SIG-M5 treated with dmso at 0.1 percent for 504 hours (cell line): ENCODE data around the gene CFHR3.
"Not testable (repeated sequence)": the region's sequence is repeated elsewhere in the genome, so short reads cannot be mapped to it uniquely, and the experiment has no call there.

ENCODE experiments used
- DNase-seq: peaks from one replicate; lab custom pipeline; 2025; ENCODE audit not compliant: unreplicated experiment; lab: John Stamatoyannopoulos, UW

CFHR3 gene

DNA sequence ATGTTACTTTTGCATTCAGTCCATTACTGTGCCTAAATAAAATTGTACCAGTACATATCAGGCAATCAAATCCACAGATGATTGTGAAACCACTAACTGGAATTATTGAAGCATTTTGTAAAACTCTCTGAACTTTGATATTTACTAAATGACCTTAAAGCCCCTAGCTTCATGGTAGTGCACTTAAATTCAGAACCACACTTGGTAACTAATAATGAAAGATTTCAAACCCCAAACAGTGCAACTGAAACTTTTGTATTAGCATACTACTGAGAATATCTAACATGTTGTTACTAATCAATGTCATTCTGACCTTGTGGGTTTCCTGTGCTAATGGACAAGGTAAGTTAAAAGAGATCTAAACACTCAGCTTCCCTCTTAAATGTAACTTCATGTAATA is at the start of gene CFHR3:
Gene CFHR3 (plus strand): TSS at position 238 of the 400 bp plus-strand sequence. CDS start 47 bp downstream, at position 285.
- DNase-seq = no peak

DNA sequence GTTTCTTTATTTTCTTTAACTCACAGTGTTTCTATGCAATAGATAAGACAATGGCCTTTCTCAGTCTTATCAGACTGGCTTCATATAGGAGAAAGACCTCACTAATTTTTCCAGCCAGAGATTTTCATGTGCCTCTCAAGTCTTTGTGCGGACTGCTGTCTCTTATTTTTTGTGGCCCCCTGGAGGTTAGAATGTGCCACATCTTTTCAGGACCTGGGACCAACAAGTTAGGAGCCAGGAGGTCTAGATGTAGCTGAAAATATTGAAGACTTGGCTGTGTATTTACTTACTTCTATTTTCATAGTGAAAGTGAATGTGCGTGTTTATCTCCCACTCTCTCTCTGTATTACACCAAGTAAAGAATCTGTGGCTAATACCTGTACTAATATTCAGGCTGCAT is 42.1 kb upstream of the CFHR3 start:
- DNase-seq = no peak

DNA sequence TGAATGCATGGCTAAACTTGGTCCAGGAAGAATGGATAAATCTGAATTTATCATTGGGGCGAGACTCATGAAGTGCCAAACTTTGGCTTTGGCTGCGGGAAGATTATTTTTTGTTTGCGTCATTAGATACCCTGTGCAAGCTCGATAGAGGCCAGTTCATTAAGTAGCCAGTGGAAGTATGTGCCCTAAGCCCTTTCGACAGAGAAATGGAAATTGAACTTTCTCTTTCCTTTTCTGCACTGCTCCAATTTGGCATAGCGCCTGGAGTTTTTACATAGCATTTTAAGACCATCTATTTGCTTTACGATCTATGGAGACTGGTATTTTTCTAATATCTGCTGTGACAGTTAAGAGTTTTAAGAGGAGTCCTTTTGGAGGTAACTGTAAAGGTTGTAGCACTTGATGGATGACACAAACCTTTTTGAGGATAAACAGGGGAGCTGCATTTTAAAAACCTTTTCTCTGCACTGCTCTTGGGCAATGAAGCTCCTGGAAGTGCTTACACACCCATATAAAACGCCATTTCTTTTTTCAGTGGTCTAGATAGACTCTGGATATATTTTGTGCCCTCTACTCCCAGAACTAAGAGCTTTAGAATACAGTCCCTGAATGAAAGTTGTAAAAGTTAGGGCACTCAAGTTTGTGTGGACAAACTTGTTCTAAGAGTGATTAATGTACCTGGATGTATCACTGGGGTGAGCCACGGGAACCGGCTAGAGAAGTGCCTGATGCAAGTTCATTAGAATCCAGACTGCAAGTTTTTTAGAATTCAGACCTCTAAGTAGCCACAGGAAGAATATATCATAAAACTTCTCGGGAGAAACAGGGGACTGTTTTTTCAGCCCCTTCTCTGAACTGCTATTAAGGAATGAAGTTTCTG is 41.3 kb upstream of the CFHR3 start:
- DNase-seq = no peak

DNA sequence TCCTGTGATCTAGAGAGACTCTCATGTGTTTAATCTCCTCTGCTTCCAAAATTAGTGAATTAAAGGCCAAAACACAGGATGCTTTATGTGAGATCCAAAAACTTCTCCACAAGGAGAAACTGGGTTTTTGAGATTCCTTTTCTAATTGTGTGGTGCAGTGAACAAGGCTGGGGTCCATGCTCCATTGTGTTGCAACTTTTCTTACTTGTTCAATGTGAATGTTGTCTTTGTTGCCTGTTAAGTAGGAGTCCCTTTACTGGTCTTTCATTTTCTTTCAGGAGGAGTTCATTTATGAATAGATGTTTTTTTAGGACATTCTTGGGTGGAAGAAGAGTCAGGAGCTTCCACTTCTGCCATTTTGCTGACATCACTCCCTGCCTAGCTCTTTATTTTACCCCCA is 40.6 kb upstream of the CFHR3 start:
- no peak for DNase-seq

DNA sequence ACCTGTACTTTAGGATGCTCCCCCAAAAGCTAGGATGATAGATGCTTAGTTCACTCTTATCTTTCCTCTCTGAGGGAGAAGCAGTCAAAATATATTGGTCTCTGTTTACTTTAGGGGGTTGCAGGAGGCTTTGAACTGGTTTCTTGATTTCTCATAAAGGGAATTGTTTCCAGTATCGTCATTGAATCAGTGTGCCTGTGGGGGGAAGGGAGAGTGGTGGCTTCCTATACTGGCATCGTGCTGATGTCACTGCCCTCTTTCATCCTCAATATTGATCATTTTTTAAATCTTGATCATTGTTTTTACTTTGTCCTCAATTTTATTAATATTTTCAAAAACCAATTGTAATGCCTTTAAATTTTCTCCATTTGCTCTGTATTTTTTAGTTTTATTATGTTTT is 40.2 kb upstream of the CFHR3 start:
- no peak for DNase-seq

DNA sequence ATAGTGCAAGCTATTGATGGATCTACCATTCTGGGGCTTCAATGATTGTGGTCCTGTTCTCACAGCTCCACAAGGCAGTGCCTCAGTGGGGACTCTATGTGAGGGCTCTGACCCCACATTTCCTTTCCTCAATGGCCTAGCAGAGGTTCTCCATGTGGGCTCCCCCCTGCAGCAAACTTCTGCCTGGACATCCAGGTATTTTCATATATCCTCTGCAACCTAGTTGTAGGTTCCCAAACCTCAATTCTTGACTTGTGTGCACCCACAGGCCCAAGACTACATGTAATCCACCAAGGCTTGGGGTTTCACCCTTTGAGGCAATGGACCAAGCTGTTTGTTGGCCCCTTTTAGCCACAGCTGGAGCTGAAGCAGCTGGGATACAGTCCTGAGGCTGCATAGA is 35.9 kb upstream of the CFHR3 start:
- no peak for DNase-seq

DNA sequence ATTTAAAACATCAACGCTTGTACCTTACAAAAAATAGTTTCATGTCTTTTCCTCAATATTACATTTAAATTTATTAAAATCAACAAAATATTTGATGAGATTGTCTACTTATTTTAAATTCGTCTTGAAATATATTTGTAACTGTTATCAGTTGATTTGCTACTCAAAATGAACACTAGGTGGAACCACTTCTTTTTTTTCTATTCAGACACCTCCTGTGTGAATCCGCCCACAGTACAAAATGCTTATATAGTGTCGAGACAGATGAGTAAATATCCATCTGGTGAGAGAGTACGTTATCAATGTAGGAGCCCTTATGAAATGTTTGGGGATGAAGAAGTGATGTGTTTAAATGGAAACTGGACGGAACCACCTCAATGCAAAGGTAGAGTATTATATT is 31.4 kb upstream of the CFHR3 start:
- DNase-seq = peak; percentile 55

DNA sequence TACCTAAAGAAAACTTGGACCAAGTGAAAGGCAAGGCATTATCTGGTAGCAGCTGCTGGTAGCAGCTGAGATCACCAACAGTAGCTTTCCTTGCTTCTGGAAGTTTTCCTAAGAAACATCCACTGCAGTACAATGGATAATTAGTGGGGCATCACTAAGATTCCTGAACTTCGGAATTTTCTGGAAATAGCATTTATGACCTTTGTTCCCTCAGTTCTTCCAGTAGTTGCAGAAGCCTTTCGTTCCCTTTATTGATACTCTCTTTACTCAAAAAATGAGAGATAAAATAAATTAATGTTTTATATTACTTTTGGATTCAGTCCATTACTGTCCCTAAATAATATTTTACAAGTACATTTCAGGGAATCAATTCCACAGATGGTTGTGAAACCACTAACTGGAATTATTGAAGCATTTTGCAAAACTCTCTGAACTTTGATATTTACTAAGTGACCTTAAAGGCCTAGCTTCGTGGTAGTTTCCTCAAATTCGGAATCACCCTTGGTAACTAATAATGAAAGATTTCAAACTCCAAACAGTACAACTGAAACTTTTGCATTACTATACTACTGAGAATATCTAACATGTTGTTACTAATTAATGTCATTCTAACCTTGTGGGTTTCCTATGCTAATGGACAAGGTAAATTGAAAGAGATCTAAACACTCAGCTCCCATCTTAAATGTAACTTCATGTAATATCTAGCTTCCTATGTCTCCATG is 9.5 kb upstream of the CFHR3 start:
- not testable (repeated sequence) for DNase-seq

DNA sequence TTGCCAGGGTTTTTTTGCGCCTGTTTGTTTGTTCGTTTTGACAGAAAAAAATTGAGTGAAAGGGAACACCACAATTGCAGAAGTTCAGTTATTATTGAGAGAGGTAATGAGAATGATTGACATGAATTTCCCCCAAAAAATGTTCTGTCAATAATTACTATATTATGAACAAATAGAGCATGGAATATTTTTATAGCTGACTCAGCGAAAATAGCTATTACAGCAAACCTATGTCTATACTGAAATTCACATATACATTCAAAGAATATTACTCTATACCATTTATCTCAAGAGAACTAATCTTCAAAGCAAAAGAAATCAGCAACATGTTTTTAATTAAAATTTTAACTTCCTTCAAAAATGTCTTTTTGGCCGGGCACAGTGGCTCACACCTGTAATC is 4.8 kb upstream of the CFHR3 start:
- DNase-seq = not testable (repeated sequence)

DNA sequence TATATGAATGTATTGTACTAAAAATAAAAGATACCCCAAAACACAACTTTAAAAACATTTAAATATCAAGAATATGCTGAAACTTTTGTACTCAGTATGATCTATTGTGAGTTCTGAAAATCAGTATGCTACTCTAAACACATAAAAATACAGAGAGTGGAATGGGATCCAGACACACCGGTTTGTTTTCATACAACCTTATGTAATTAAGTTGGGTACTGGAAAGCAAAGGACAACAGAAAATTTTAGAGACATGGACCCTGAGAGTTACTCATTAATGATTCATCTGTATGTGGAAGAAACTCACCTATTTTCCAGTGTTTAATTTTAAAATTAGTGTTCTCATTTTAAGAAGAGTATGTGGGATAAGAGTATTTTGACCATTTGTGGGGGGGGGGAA is 927 bp upstream of the CFHR3 start:
- DNase-seq = no peak

DNA sequence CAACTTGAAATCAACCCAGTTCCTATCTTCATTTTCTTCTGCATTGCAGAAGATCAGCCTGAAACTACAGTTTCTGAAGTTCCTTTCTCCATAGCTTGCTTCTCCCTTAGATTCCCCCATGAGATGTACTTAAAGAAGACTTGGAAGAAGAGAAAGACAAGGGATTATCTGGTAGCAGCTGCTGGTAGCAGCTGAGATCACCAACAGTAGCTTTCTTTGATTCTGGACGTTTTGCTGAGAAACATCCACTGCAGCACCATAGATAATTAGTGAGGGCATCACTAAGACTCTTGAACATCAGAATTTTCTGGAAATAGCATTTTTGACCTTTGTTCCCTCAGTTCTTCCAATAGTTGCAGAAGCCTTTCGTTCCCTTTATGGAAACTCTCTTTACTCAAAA is 465 bp upstream of the CFHR3 start:
- DNase-seq = no peak

DNA sequence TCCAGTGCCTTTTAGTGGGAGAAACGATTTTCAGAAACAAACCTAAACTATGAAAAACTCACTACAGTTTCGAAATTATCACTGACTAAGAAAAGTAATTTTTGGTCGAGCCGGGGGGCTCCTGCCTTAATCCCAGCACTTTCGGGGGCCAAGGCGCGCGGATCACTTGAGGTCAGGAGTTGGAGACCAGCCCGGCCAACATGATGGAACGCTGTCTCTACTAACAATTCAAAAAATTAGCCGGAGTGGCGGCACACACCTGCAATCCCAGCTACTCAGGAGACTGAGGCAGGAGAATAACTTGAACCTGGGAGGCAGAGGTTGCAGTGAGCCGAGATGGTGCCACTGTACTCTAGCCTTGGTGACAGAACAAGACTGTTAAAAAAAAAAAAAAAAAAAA is 3.0 kb downstream of the CFHR3 start:
- no peak for DNase-seq

DNA sequence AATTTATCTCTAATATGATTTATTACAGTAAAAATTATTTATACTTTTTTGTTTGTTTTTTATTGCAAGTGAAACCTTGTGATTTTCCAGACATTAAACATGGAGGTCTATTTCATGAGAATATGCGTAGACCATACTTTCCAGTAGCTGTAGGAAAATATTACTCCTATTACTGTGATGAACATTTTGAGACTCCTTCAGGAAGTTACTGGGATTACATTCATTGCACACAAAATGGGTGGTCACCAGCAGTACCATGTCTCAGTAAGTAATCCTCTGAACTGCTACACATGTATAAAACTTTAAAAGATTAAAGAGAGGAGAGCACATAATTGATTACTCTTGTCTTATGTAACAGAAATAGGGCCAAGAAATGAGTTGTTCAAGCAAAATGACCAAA is 4.5 kb downstream of the CFHR3 start:
- DNase-seq = no peak

DNA sequence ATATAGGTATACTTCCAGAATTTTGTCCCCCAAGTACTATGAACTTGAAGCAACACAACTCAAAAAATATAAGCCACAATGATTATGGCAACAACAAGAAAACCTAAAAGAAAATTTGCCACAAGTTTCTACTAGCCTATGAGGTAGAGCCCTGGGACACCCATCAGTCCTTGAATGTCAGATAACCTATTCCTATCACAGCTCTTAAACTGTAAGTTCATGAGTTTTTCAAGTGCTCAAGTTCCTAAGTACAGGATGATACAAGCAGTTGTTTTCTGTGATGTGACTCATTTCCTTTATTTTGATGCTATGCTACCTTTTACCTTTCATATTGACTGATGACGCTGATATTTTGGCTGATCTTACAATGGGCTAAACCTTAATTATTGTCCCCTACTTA is 16.6 kb downstream of the CFHR3 start:
- not testable (repeated sequence) for DNase-seq

DNA sequence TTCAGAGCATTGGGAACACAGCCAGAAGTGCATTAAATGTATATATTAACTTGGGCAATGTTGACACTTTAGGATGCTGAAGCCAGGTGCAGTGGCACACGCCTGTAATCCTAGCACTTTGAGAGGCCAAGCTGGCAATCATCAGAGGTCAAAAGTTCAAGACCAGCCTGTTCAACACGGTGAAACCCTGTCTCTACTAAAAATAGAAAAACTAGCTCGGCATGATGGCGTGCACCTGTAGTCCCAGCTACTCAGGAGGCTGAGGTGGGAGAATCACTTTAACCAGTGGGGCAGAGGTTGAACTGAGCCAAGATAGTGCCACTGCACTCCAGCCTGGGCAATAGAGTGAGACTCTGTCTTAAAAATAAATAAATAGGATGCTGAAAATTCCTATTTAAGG is 19.5 kb downstream of the CFHR3 start:
- DNase-seq = not testable (repeated sequence)

DNA sequence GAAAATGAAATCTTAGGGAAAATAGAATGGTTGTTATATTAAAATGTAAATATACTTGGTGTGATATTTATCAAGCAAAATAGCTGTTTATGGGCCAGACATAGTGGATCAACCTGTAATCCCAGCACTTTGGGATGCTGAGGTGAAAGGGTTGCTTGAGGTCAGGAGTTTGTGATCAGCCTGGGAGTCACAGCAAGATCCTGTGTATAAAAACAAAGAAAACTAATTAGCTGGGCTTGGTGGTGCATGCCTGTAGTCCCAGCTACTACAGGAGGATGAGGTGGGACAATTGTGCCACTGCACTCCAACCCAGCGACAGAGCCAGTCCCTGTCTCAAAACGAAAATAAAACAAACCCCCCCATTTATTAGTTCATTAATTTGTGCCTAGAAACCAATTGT is 23.3 kb downstream of the CFHR3 start:
- no peak for DNase-seq

DNA sequence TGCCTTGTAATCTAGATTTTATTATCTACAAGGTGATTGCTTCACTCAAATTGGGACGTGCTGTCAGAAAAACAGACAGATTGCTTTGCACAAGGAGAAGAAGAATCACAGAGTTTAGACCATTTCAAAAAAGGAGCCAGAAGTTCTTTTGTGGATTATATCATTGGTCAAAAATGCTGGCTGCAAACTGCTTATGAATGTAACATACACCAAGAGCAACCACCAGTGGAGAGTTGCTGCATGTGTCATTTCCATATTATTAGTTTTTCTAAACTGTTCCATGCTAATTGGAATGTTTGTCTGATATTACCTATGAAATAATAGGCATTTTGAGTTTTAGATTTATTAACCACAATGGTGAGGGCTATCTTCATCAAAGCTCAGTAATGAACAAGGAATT is 27.3 kb downstream of the CFHR3 start:
- not testable (repeated sequence) for DNase-seq

DNA sequence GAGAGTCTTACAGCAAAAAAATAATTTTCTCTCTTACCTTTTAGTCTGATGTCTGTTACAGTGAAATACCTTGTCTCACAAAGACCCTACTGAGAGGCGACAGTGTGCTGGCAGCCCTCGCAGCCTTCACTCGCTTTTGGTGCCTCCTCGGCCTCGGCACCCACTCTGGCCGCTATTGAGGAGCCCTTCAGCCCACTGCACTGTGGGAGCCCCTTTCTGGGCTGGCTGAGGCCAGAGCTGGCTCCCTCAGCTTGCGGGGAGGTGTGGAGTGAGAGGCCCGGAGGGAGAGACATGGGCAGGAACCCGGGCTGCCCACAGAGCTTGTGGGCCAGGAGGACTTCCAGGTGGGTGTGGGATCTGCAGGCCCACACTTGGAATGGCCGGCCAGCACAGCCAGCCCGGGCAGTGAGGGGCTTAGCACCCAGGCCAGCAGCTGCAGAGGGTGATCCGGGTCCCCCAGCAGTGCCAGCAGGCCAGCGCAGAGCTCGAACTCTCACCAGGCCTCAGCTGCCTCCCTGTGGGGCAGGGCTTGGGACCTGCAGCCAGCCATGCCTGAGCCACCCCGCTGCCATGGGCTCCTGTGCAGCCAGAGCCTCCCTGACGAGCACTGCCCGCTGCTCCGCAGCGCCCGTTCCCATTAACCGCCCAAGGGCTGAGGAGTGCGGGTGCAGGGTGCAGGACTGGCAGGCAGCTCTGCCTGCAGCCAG is 34.0 kb downstream of the CFHR3 start:
- DNase-seq = no peak

DNA sequence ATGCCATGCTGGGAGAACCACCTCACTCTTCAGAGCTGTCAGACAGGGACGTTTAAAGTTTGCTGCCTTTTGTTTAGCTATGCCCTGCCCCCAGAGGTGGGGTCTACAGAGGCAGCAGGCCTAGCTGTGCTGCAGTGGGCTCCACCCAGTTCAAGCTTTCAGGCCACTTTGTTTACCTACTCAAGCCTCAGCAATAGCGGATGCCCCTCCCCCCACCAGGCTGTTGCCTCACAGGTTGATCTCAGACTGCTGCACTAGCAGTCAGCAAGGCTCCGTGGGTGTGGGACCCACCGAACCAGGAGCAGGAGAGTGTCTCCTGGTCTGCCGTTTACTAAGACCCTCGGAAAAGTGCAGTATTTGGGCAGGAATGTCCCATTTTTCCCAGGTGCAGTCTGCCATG is 42.8 kb downstream of the CFHR3 start:
- DNase-seq = not testable (repeated sequence)

DNA sequence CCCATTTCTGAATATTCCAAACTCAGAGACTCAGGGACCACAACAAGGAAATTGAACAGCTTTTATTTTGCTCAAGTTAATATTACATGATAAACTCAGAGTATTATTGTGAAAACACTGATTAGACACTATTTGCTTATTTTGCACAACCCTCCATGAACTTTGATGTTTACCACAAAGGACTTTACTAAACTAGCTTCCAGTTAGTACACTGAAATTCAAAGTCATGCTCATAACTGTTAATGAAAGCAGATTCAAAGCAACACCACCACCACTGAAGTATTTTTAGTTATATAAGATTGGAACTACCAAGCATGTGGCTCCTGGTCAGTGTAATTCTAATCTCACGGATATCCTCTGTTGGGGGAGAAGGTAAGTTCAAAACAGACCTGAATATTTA is 44.9 kb downstream of the CFHR3 start, which contains the start of gene CFHR1:
Gene CFHR1 (plus strand): TSS at position 201 of the 400 bp plus-strand sequence. CDS start 114 bp downstream, at position 315.
- not testable (repeated sequence) for DNase-seq

DNA sequence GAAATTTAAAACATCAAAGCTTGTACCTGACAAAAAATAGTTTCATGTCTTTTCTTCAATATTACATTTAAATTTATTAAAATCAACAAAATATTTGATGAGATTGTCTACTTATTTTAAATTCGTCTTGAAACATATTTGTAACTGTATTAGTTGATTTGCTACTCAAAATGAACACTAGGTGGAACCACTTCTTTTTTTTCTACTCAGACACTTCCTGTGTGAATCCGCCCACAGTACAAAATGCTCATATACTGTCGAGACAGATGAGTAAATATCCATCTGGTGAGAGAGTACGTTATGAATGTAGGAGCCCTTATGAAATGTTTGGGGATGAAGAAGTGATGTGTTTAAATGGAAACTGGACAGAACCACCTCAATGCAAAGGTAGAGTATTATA is 53.2 kb downstream of the CFHR3 start:
- peak; percentile 58 for DNase-seq
